HG03442 (cell line): ENCODE results near the gene GZMM.
A peak's percentile ranks its signal among the peaks of the same experiment; 100 is the strongest.

Experiments used
- ATAC-seq: cut with Tn5 transposase; IDR thresholded peaks from one replicate; pipeline ENCODE4 v1.9.1; 2021; ENCODE audit warnings: mild to moderate bottlenecking, moderate library complexity; ENCODE audit not compliant: unreplicated experiment

The GZMM gene

GRCh38 chr19:543910-544608, at the start of gene GZMM:
TSS of gene GZMM (plus strand) at chr19:544053. CDS start at chr19:544072, 19 bp downstream.
- ATAC-seq: no peak

GRCh38 chr19:494171-495080, 49.4 kb upstream of the GZMM start:
- no peak for ATAC-seq

GRCh38 chr19:495081-495401, 48.8 kb upstream of the GZMM start:
- ATAC-seq: no peak

- ATAC-seq: no peak
These were observed 48.3 kb upstream of the GZMM start for GRCh38 chr19:495402-496111.

- no peak for ATAC-seq
These were observed 47.7 kb upstream of the GZMM start, which contains the start of gene MADCAM1 for GRCh38 chr19:496112-496665. TSS of gene MADCAM1 (plus strand) at chr19:496486. CDS start at chr19:496500, 14 bp downstream.

- no peak for ATAC-seq
These were observed 46.9 kb upstream of the GZMM start for GRCh38 chr19:496986-497385.

DNA sequence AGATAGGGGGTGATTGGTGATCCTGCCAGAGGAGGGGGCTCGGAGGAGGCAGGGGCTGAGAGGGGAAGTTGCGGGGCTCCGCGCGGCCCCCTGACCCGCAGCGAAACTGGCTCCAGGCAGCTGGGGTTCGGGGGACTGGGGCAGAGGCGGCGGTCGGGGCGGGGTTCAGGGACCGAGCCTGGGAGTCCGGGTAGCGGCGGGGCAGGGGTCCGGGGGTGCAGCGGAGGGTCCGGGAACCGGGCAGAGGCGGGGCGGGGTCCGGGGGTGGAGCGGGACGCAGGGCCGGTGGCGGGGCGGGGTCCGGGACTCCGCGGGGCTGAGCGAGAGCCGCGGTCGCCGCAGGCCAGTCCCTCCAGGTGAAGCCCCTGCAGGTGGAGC, 46.4 kb upstream of the GZMM start:
- ATAC-seq: no peak

DNA sequence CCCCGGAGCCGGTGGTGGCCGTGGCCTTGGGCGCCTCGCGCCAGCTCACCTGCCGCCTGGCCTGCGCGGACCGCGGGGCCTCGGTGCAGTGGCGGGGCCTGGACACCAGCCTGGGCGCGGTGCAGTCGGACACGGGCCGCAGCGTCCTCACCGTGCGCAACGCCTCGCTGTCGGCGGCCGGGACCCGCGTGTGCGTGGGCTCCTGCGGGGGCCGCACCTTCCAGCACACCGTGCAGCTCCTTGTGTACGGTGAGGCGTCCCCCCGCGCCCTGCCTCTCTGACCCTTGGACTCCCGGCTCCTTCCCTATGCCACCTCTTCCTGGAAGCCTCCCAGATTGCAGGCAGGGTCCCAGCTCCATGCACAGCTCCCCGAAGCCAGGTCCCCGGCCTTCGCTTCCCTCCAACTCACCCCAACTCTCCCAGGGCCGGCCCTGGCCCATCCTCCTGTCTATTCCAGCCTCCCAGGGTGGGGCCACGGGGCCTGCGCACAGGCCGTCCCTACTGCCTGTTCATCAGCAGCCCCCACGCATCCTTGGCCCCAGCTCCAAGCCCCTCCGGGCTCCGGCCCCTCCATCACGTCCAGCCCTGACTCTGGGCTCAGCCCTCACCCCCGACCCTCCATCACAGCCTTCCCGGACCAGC, 45.9 kb upstream of the GZMM start:
- ATAC-seq: no peak

DNA sequence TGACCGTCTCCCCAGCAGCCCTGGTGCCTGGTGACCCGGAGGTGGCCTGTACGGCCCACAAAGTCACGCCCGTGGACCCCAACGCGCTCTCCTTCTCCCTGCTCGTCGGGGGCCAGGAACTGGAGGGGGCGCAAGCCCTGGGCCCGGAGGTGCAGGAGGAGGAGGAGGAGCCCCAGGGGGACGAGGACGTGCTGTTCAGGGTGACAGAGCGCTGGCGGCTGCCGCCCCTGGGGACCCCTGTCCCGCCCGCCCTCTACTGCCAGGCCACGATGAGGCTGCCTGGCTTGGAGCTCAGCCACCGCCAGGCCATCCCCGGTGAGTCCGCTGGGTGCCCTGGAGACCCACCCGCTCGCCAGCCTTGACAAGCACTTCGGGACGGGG, 45.4 kb upstream of the GZMM start:
- no peak for ATAC-seq

DNA sequence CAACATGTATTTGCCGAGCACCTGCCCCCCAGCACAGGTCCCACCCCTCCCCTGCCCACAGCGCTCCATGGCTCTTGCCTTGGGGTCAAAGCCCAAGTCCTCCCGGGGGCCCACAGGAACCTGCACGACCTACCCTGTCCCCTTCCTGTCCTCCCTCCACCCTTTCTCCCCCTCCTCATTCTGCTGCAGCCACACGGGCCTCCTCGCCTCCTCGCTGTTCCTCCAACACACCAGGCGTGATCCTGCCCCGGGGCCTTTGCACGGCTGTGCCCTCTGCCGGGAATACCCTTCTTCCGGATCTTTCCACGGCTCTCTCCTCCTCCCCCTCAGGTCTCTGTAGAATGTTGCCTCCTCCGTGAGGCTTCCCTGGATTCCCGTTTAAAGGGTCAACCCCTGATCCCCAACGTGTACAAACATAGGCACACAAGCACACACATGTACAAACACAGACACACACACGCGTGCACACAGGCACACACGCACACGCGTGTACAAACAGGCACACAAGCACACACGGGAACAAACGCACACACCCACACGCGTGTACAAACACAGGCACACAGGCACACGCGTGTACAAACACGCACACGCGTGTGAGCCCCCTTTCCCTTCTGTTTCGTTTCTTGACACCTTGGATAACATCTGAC, 44.8 kb upstream of the GZMM start:
- no peak for ATAC-seq

DNA sequence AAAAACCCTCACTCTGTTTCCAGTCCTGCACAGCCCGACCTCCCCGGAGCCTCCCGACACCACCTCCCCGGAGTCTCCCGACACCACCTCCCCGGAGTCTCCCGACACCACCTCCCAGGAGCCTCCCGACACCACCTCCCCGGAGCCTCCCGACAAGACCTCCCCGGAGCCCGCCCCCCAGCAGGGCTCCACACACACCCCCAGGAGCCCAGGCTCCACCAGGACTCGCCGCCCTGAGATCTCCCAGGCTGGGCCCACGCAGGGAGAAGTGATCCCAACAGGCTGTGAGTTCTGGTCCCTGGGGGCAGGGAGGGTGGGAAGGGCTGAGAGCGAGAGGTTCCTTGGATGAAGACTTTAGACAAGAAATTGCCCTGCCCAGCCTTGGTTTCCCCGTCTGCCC, 42.2 kb upstream of the GZMM start:
- ATAC-seq: no peak

DNA sequence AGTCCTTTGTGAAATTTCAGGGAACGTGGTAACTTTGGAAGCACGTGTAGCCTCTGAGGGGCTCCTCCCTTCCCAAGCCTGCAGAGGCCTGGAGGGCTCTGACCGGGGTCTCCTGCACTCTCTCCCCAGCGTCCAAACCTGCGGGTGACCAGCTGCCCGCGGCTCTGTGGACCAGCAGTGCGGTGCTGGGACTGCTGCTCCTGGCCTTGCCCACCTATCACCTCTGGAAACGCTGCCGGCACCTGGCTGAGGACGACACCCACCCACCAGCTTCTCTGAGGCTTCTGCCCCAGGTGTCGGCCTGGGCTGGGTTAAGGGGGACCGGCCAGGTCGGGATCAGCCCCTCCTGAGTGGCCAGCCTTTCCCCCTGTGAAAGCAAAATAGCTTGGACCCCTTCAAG, 39.2 kb upstream of the GZMM start:
- no peak for ATAC-seq

GRCh38 chr19:506404-507285, 37.2 kb upstream of the GZMM start:
- ATAC-seq: peak; percentile 60

DNA sequence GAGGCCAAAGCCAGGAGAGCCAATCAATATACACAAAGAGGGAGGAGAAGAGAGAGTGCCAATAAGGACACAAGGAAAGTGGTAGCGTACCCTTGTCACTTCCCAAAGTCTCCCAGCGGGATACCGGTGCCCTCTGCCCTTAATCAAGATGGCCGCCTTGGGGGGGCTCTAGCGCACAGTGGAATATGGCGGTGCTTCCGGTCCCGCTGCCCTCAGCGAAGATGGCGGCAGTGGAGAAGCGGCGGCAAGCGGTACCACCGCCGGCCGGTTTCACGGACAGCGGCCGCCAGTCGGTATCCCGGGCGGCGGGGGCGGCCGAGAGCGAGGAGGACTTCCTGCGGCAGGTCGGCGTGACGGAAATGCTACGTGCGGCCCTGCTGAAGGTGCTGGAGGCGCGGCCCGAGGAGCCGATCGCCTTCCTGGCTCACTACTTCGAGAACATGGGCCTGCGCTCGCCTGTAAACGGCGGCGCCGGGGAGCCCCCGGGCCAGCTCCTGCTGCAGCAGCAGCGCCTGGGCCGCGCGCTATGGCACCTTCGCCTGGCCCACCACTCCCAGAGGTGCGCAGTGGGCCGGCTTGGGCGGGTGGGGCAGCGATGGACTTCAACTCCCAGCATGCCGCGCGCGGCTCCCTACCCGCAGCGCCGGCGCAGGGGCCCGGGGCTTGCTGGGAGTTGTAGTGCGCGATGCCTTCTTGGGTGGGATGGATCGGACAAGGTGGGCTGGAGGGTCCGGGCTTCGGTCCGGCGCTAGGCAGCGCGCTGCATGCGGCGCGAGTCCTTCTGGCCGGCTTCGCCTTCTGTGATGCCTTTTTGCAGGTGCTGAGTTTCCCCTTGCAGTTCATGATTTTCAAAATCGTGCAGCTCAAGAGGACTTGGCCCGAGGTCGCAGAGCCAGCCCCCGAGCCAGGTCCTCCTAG, 36.3 kb upstream of the GZMM start, which contains the start of gene TPGS1:
TSS of gene TPGS1 (plus strand) at position 212 of the 918 bp plus-strand sequence. CDS start at position 222, 10 bp downstream.
- ATAC-seq: peak; percentile 58

DNA sequence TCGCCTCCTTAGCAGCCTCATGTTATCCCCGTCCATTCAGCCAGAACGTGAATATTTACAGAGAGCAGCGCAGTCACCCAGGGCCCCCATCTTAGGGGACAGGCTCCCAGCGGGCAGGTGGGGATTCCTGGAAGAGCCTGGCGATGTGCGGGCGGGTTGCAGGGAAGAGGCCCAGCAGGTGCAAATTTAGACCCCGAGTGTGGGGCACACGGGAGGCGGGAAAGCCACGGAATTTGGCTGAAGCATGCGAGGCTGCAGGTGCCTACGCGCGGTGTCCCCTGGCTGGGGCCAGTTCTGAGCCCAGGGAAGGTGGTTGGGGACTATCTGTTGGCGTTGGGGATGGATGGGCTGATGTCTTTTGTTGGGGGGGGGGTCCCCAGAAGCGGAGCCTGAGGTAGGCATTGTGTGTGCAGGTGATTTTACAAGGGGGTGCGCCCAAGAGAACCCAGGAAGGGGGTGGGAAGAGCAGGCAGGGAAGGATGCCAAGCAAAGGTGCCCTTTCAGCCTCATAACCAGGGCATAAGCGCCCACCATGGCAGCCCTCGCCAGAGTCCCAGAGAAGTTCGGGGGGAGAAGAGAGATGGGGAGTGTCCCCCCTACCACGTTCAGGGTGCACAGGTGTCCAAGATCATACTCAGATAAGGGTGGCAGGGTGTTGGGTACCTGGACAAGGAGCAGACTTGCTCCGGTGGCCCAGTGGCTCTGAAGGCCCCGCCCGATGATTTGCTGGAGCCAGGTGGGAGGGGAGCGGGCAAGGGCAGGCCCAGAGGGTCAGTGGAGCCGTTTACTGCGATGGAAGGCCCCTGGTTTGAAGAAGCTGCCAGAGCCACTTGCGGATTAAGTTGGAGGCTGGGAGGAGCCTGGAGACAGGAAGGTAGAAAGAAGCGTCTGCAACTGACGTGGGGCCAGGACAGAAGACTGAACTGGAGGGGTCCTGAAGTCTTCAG, 35.4 kb upstream of the GZMM start:
- ATAC-seq: no peak

DNA sequence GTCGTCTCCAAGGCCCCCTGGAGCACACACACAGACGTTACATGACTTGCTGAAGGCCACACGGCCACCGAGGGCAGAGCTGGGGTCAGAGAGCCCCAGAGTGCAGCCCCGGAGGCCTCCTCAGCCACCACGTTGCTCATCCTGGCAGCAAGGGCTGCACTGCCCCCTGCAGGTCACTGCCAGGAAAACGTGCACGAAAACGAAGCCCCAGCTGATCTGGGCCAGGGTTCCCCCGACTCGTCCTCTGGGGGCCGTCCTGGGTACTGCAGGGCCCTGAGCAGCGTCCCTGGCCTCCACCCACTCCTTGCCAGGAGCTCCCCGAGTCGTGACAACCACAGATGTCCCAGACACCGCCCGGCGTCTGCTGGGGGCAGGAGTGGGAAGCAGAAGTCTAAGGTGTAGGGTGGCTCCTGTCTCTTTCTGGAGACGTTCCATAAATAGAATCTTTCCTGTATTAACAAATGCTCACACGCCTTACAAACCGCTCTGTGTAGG, 33.2 kb upstream of the GZMM start:
- ATAC-seq: no peak
